Activated naive CD8-positive, alpha-beta T cell treated with anti-CD3 and anti-CD28 coated beads, Interleukin-2, amount 10 ng/mL, durations not matched to agents 7 days and 5 days (primary cell): ENCODE results near the gene ZNF148. TPM values are rescaled to one million over a fixed set of nuclear protein-coding genes. Genes with fewer than 3 reads are reported as not detected.
"Not testable (repeated sequence)": the region's sequence is repeated elsewhere in the genome, so short reads cannot be mapped to it uniquely, and the experiment has no call there.

Source experiments
- ATAC-seq: fragments of 150-1000 bp; cut with Tn5 transposase; one replicate; pipeline ENCODE4 v1.10.0; 2021; ENCODE audit warnings: low read depth, moderate library complexity
- POLR2A ChIA-PET: fragments of 350-600 bp; sonication (Branson Sonifier 250); formaldehyde crosslinking; loops from one replicate; lab custom pipeline; 2021; ENCODE audit warnings: antibody characterized with exemption; lab: Charles Lee
- DNase-seq: peaks from one replicate; pipeline ENCODE4 v3.0.0; 2021
- H3K27ac Mint-ChIP-seq: one replicate; pipeline ENCODE4 v1.8.0; 2022; ENCODE audit warnings: mild to moderate bottlenecking, mixed read lengths
- H3K27me3 Mint-ChIP-seq: one replicate; pipeline ENCODE4 v1.8.0; 2022; ENCODE audit warnings: mild to moderate bottlenecking, moderate library complexity, mixed read lengths
- H3K36me3 Mint-ChIP-seq: one replicate; pipeline ENCODE4 v1.8.0; 2021; ENCODE audit warnings: mild to moderate bottlenecking, mixed read lengths
- H3K4me1 Mint-ChIP-seq: one replicate; pipeline ENCODE4 v1.8.0; 2021; ENCODE audit warnings: mixed read lengths
- H3K4me3 Mint-ChIP-seq: one replicate; pipeline ENCODE4 v1.8.0; 2022; ENCODE audit warnings: mild to moderate bottlenecking, moderate library complexity, mixed read lengths
- H3K9me3 Mint-ChIP-seq: one replicate; pipeline ENCODE4 v1.8.0; 2021; ENCODE audit warnings: mixed read lengths
- total RNA-seq, 2 experiments: library from RNA; stranded (reverse); gene quantifications; one replicate each; pipeline ENCODE4 v1.2.3, GENCODE V29; 2021

ZNF148 gene
- total RNA-seq, 2 experiments from 2014 or later, result 50.3 to 55.4 TPM

DNA sequence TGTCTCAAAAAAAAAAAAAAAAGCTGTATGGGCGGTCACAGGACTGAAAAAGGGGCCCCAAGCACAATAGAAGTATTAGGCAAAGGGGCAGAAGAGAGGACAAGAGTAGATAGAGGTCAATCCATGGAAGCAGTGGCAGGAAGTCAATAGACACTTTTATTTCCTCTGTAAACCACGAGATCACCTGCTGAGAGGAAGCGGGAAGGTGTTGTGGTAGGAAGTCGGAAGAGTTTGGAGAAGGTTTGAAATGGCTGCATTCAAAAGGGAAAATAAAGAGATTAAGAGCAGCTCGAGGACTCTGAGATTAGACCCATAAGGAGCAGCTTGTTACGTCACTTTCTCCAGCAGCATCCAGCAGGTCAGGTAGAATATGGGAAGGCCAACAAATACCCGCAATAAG lies 14.2 kb upstream of the ZNF148 start:
- peaks cover 7% of the 10 kb centered on the region for H3K27me3 Mint-ChIP-seq
- ATAC-seq, result no peak
- H3K36me3 Mint-ChIP-seq, result no peaks in the 10 kb centered on the region
- H3K4me1 Mint-ChIP-seq, result peaks cover 14% of the 10 kb centered on the region
- POLR2A ChIA-PET, result interaction anchor here (1.5 kb wide), 1 partner anchor 14 kb away, joined by 5 read pairs; the partner anchor contains the start of gene ZNF148
- H3K27ac Mint-ChIP-seq, result peak overlapping the region; percentile 0
- no peak for DNase-seq
- peak overlapping the region; percentile 36 for H3K4me3 Mint-ChIP-seq
- H3K9me3 Mint-ChIP-seq, result no peaks in the 10 kb centered on the region

DNA sequence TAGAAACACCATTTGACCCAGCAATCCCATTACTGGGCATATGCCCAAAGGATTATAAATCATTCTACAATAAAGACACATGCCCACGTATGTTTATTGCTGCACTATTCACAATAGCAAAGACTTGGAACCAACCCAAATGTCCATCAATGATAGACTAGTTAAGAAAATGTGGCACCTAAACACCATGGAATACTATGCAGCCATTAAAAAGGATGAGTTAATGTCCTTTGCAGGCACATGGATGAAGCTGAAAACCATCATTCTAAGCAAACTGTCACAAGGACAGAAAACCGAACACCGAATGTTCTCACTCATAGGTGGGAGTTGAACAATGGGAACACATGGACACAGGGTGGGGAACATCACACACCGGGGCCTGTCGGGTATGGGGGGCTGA lies 13.2 kb upstream of the ZNF148 start:
- H3K36me3 Mint-ChIP-seq, H3K4me3 Mint-ChIP-seq, H3K9me3 Mint-ChIP-seq, H3K27ac Mint-ChIP-seq, H3K27me3 Mint-ChIP-seq, ATAC-seq, DNase-seq: not testable (repeated sequence)
- peaks cover 11% of the 10 kb centered on the region for H3K4me1 Mint-ChIP-seq
- POLR2A ChIA-PET, result interaction anchor here (1.5 kb wide), 1 partner anchor 13 kb away, joined by 5 read pairs; the partner anchor contains the start of gene ZNF148

DNA sequence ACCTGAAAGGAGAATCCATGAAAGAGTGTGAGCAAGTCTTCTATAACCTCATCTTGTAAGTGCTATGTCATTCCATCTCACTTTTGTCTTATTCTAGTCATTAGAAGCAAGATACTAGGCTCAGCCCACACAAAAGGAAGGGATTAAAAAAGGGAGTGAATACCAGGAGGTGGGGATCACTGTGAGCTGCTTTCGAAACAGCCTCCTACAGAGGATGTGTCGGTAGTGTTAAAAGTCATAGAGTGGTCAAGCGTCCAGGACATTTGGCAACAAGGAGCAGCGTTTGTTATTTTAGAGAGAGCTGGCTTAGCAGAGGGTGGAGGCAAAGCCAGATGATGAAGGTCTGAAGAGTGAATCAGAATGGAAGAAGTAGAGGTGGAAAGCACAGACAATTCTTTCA lies 11.7 kb upstream of the ZNF148 start:
- POLR2A ChIA-PET, result no interaction called here
- H3K36me3 Mint-ChIP-seq, result no peaks in the 10 kb centered on the region
- peak overlapping the region; percentile 39 for H3K27ac Mint-ChIP-seq
- DNase-seq (no peak), ATAC-seq (no peak)
- H3K4me3 Mint-ChIP-seq, result no peak overlapping the region
- peaks cover 8% of the 10 kb centered on the region for H3K27me3 Mint-ChIP-seq
- no peaks in the 10 kb centered on the region for H3K9me3 Mint-ChIP-seq
- H3K4me1 Mint-ChIP-seq, result peaks cover 15% of the 10 kb centered on the region

DNA sequence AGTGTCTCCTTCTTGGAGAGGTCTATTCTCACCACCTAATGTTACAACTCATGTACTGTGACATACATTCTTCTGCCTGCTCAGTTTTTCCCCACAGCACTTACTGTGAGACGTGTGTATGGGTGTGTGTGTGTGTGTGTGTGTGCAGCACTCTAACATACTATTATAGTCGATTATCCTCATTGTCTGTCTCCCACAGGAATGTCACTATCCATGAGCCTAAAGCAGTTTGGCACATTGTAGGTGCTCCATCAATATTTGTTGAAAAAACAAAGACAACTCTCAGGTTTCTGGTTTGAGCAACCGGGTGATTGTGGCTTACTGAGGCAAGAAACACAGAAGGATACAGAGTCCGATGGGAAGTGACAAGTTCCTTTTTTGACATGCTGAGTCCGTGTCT lies 8.6 kb upstream of the ZNF148 start:
- DNase-seq (no peak), ATAC-seq (no peak)
- Mint-ChIP-seq H3K27ac (no peak overlapping the region), H3K36me3 (no peaks in the 10 kb centered on the region), H3K27me3 (peaks cover 8% of the 10 kb centered on the region), H3K4me3 (no peak overlapping the region), H3K4me1 (peaks cover 11% of the 10 kb centered on the region), H3K9me3 (no peaks in the 10 kb centered on the region)
- POLR2A ChIA-PET, result no interaction called here

DNA sequence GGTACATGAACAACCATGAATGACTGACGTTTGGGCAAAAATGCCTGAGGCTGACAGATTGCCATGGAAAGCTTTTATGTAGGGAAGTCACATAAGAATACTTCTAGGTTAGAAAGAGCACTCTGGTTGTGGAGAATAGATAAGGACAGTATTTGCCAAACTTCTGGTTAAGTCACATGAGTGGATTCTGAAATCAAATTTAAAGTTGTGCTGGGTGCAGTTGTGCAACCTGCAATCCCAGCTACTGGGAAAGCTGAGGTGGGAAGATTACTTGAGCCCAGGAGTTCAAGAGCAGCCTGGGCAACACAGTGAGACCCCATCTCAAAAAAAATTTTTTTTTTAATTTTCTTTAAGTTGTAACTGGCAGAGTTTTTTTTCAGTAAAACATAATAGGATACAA lies 7.2 kb upstream of the ZNF148 start:
- POLR2A ChIA-PET, result interaction anchor here (0.8 kb wide), 1 partner anchor 330 kb away, joined by 4 read pairs; no protein-coding TSS in a partner anchor
- Mint-ChIP-seq H3K4me3 (no peak overlapping the region), H3K36me3 (no peaks in the 10 kb centered on the region), H3K27me3 (peaks cover 6% of the 10 kb centered on the region), H3K27ac (no peak overlapping the region), H3K9me3 (no peaks in the 10 kb centered on the region), H3K4me1 (peaks cover 9% of the 10 kb centered on the region)
- DNase-seq (no peak), ATAC-seq (no peak)

DNA sequence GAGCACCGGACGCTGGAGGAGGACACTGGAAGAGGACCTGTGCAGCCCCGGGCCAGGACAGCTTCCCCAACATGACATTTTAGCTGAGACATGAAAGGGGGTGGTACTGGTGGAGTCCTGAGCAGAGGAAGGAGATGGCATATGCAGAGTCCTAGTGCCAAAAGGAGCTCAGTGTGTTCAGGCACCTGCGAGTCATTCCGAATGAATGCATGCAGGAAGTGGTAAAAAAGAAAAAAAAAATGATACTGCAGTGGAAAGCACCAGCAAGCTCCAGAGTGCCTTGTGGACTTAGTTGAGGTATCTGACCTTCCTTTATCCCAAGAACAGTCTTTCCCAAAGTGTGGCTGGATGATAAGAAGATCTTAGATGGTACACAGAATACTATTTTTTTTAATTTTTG lies 6.6 kb upstream of the ZNF148 start:
- Mint-ChIP-seq H3K9me3 (no peaks in the 10 kb centered on the region), H3K27me3 (peaks cover 3% of the 10 kb centered on the region), H3K27ac (peak overlapping the region; percentile 40), H3K4me3 (no peak overlapping the region), H3K36me3 (no peaks in the 10 kb centered on the region), H3K4me1 (peaks cover 9% of the 10 kb centered on the region)
- ATAC-seq, result peak; percentile 95
- DNase-seq, result peak; percentile 32
- POLR2A ChIA-PET, result interaction anchor here (0.8 kb wide), 1 partner anchor 329 kb away, joined by 4 read pairs; no protein-coding TSS in a partner anchor

DNA sequence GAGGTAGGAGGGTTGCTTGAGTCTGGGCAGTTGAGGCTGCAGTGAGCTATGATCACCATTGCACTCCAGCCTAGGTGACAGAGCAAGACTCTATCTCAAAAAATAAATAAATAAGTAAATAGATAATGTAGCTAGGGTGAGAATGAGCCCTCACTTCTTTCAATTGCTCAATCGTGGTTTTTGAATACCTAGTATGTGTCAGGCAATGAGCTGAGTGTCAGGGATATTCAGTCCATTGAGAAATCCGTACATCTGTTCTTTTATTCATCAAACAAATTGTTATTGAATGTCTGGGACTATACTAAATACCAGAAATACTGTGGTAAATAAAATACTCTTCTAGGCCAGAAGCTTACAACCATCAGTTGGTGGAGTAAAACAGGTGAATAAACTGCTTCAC lies 6.2 kb upstream of the ZNF148 start:
- Mint-ChIP-seq H3K4me3 (no peak overlapping the region), H3K4me1 (peaks cover 9% of the 10 kb centered on the region), H3K36me3 (no peaks in the 10 kb centered on the region), H3K9me3 (no peaks in the 10 kb centered on the region), H3K27me3 (peaks cover 3% of the 10 kb centered on the region), H3K27ac (peak overlapping the region; percentile 40)
- POLR2A ChIA-PET, result no interaction called here
- ATAC-seq (no peak), DNase-seq (no peak)

DNA sequence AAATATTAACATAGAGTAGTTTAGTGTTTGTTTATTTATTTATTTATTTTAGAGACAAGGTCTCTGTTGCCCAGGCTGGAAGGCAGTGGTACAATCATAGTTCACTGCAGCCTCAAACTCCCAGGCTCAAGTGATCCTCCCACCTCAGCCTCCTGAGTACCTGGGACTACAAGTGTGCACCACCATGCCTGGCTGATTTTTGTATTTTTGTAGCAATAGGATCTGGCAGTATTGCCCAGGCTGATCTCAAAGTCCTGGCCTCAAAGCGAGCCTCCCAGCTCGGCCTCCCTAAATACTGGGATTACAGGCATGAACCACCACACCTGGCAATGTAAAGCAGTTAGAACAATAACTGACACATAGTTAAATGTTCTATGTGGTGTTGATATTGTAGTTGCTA lies 4.4 kb upstream of the ZNF148 start:
- Mint-ChIP-seq H3K4me1 (peaks cover 16% of the 10 kb centered on the region), H3K27ac (no peak overlapping the region), H3K36me3 (peaks cover under 1% of the 10 kb centered on the region), H3K4me3 (no peak overlapping the region), H3K9me3 (no peaks in the 10 kb centered on the region), H3K27me3 (peaks cover 3% of the 10 kb centered on the region)
- ATAC-seq (no peak), DNase-seq (no peak)
- POLR2A ChIA-PET, result no interaction called here

DNA sequence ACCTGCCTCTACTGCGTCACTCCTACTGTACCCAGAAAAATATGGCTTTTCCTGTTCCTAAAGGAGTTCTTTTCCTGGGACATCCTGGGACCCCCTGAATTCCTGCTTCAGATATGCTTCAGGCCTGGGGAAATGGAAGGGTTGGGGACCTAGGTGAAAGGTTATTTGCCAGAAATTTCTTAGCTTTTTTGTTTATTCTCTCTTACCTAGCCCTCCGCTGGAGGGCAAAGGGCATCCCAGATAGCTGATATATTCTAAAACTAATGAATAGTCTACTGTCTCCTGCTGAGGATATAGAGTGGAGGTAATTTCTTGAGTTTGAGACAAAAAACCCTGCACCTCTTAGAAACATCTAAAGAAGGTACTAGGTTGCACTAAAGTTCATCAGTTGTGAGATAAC lies 3.6 kb upstream of the ZNF148 start:
- Mint-ChIP-seq H3K4me1 (peaks cover 22% of the 10 kb centered on the region), H3K27ac (no peak overlapping the region), H3K9me3 (no peaks in the 10 kb centered on the region), H3K4me3 (no peak overlapping the region), H3K27me3 (peaks cover 3% of the 10 kb centered on the region), H3K36me3 (peaks cover 4% of the 10 kb centered on the region)
- ATAC-seq (no peak), DNase-seq (no peak)
- POLR2A ChIA-PET, result no interaction called here

DNA sequence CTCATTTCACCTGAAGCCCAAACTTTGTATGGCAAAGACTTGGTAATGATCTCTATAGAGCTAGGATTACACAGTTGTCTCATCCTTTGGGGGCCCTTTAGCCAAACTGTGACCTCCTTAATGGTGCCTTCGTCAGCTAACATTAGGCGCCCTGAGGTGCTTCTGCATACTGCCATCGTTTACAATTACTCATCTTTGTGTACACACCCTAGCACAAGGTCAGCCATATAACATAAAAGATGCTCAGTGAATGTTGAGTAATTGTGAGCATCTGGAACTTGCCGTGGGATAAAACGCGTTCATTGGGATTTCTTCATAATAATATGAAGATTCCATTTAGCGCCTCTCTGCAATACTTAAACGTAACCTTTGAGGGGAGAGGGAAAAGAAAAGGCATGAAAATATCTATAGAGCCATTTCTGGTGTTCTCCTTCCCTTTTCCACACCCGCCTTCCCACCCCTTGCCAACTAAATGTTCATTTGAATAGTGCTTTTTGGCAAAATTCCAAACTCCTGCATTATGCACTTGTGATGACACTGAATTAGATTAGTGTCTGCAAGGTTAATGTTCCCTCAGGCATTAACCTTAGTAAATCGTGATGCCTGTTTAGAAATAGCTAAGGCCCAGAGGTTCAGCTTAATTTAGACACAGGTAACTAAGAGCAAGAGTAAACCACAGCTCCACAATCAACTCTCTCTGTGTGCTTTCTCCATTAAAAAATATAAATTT lies 990 bp upstream of the ZNF148 start:
- Mint-ChIP-seq H3K27ac (peak overlapping the region; percentile 97), H3K4me1 (peaks cover 22% of the 10 kb centered on the region), H3K27me3 (no peaks in the 10 kb centered on the region), H3K36me3 (peaks cover 13% of the 10 kb centered on the region), H3K4me3 (peak overlapping the region; percentile 96), H3K9me3 (no peaks in the 10 kb centered on the region)
- DNase-seq (no peak), ATAC-seq (no peak)
- POLR2A ChIA-PET, result interaction anchor here (0.7 to 2.4 kb wide), 5 partner anchors 9 to 651 kb away, joined by 3 to 13 read pairs (median 3); no protein-coding TSS in a partner anchor

DNA sequence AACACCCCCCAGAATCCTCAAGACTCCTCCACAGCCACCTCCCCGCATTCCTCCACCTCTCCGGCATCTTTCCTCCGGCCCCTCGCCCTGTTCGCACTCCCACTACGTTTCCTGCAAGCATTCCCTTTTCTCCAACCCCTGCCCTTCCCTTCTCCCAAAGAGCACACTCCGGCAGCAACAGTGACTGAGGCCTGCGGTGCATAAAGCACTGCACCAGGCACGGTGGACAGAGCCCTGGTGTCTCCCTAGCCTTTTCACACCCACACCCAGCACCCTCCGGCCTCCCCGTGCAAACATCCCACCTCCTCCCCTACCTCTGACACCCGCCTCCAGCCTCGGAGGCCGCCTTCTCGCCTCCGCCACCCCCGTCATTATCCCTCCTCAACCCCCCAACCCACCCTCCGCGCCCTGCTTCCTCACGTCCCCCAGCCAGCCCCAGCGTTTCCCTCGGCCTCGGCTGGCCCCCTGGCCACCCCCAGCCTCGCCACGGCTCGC lies 577 bp downstream of the ZNF148 start:
- DNase-seq, result no peak

DNA sequence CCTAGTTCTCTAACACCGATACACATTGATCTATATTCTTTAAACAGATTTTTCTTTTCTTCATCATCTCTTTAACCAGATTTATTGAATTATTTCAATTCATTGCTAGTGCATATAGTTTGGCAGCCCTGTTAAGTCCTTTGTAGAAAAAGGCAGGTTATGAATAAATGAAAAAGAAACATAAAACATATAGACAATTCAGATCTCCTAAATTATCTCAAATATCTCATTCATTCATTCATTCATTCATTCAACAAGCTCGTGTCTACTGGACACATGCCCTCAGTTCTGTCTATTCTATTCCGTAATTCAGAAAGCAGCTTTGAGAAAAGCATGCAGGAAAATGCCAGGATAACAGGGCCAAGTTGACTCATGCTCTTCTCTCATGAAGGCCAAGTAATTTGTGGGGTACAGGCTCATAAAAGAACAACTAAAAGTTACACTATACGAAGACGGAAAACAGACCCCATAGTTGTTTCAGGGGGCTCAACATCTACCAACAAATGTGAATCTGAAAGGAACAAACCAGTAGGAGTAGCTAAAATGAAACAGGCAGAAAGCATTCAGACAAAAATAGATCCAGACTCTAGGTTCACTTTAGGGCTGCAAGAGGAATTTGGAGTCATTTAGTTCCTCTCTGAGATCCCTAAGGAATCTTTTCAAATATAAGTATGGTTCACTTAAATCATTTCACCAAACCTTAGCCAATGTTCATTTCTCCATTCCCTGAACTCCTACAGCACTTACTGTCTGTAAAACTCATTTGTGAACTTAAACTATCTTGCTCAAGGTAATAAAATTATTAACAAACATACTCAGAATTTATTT lies 7.5 kb downstream of the ZNF148 start:
- Mint-ChIP-seq H3K36me3 (peaks cover 37% of the 10 kb centered on the region), H3K27ac (no peak overlapping the region), H3K4me3 (no peak overlapping the region), H3K4me1 (peaks cover 23% of the 10 kb centered on the region), H3K9me3 (no peaks in the 10 kb centered on the region), H3K27me3 (no peaks in the 10 kb centered on the region)
- DNase-seq (no peak), ATAC-seq (no peak)
- POLR2A ChIA-PET, result no interaction called here

More for the DNA sequence above, 577 bp downstream of the ZNF148 start:
- H3K27me3 Mint-ChIP-seq, result no peaks in the 10 kb centered on the region
- H3K27ac Mint-ChIP-seq, result peak overlapping the region; percentile 84
- H3K4me3 Mint-ChIP-seq, result peak overlapping the region; percentile 96
- POLR2A ChIA-PET, result interaction anchor here (0.6 to 2.4 kb wide), 8 partner anchors 8 to 221 kb away, joined by 3 to 13 read pairs (median 4); partner anchors contain the start of gene OSBPL11
- peak; percentile 34 for ATAC-seq
- H3K4me1 Mint-ChIP-seq, result peaks cover 31% of the 10 kb centered on the region
- H3K36me3 Mint-ChIP-seq, result peaks cover 24% of the 10 kb centered on the region
- no peaks in the 10 kb centered on the region for H3K9me3 Mint-ChIP-seq

DNA sequence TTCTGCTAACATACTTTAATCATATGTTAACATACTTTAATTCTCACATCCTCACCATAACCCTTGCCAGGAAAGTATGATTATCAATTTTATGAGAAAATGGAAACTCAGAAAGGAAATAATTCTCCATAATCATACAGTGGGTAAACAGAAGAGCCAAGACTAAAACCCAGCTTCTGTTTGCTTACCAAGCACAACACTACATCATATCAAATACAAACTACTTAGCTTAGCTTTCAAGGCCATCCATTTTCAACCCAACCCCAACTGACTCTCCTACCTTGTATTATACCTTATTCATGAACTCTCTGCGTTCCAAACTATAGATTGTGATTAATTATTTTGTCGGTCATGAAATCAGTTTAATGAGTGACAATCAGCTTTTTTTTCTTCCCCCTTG lies 9.0 kb downstream of the ZNF148 start:
- H3K4me1 Mint-ChIP-seq, result peaks cover 26% of the 10 kb centered on the region
- H3K36me3 Mint-ChIP-seq, result peaks cover 40% of the 10 kb centered on the region
- no peaks in the 10 kb centered on the region for H3K9me3 Mint-ChIP-seq
- ATAC-seq, result no peak
- POLR2A ChIA-PET, result interaction anchor here (1.1 kb wide), 1 partner anchor 9 kb away, joined by 4 read pairs; the partner anchor contains the start of gene ZNF148
- no peak overlapping the region for H3K4me3 Mint-ChIP-seq
- no peak overlapping the region for H3K27ac Mint-ChIP-seq
- no peak for DNase-seq
- H3K27me3 Mint-ChIP-seq, result no peaks in the 10 kb centered on the region
